KMS-11 (cell line): Measurements from ENCODE around the gene EML1.
A peak's percentile ranks its signal among the peaks of the same experiment; 100 is the strongest.

ENCODE experiments used
- H2AFZ ChIP-seq: fragments of 200-600 bp; sonication (generic); 2 replicates; pipeline ENCODE4 v1.6.1; 2016; ENCODE audit warnings: antibody characterized with exemption, mixed run types, low read depth
- H3K27ac ChIP-seq: fragments of 200-600 bp; sonication (generic); 2 replicates; pipeline ENCODE4 v1.6.1; 2016; ENCODE audit warnings: mild to moderate bottlenecking, mixed run types
- H3K27me3 ChIP-seq: fragments of 200-600 bp; sonication (generic); 2 replicates; pipeline ENCODE4 v1.6.1; 2017; ENCODE audit warnings: mild to moderate bottlenecking, low read depth, mixed run types, moderate library complexity; ENCODE audit not compliant: insufficient read depth
- H3K36me3 ChIP-seq: fragments of 200-600 bp; sonication (generic); 2 replicates; pipeline ENCODE4 v1.6.1; 2017; ENCODE audit warnings: mild to moderate bottlenecking, mixed run types; ENCODE audit not compliant: insufficient read depth
- H3K4me1 ChIP-seq: fragments of 200-600 bp; sonication (generic); 2 replicates; pipeline ENCODE4 v1.6.1; 2016; ENCODE audit warnings: mild to moderate bottlenecking, low read depth, mixed run types; ENCODE audit not compliant: poor library complexity, severe bottlenecking
- H3K4me2 ChIP-seq: fragments of 200-600 bp; sonication (generic); 2 replicates; pipeline ENCODE4 v1.7.0; 2016; ENCODE audit warnings: mild to moderate bottlenecking, mixed run types
- H3K4me3 ChIP-seq: fragments of 200-600 bp; sonication (generic); IDR thresholded peaks from 2 replicates; pipeline ENCODE4 v1.6.1; 2017; ENCODE audit warnings: low read depth, low read length, mixed read lengths; ENCODE audit not compliant: insufficient read depth
- H3K79me2 ChIP-seq: fragments of 200-600 bp; sonication (generic); 2 replicates; pipeline ENCODE4 v1.6.1; 2016; ENCODE audit warnings: low read depth, mixed run types; ENCODE audit not compliant: insufficient read depth
- H3K9ac ChIP-seq: fragments of 200-600 bp; sonication (generic); 2 replicates; pipeline ENCODE4 v1.6.1; 2016; ENCODE audit warnings: mild to moderate bottlenecking, mixed run types
- H4K20me1 ChIP-seq: fragments of 200-600 bp; sonication (generic); 2 replicates; pipeline ENCODE4 v1.6.1; 2016; ENCODE audit warnings: mild to moderate bottlenecking, mixed run types; ENCODE audit not compliant: insufficient read depth
- CTCF ChIP-seq: fragments of 200-600 bp; sonication (generic); conservative IDR thresholded peaks from 2 replicates; pipeline ENCODE4 v1.6.1; 2017; ENCODE audit warnings: low read depth, mild to moderate bottlenecking, antibody characterized with exemption, low read length, moderate library complexity, mixed read lengths

The EML1 gene

GRCh38 chr14:99818503-99819036 is 25.4 kb downstream of the EML1 start:
- no peaks in the 10 kb centered on the region for H4K20me1 ChIP-seq
- no peaks in the 10 kb centered on the region for H3K27me3 ChIP-seq
- H3K27ac ChIP-seq: no peak overlapping the region
- peaks cover 15% of the 10 kb centered on the region for H3K4me1 ChIP-seq
- H3K79me2 ChIP-seq: no peaks in the 10 kb centered on the region
- no peaks in the 10 kb centered on the region for H3K36me3 ChIP-seq
- H2AFZ ChIP-seq: no peak overlapping the region
- no peak overlapping the region for H3K4me3 ChIP-seq
- no peak overlapping the region for H3K4me2 ChIP-seq
- no peak for TF ChIP-seq CTCF
- H3K9ac ChIP-seq: no peak overlapping the region

GRCh38 chr14:99819514-99819913 is 26.3 kb downstream of the EML1 start:
- Histone ChIP-seq H3K27me3 (no peaks in the 10 kb centered on the region), H2AFZ (no peak overlapping the region), H3K9ac (no peak overlapping the region), H3K4me2 (no peak overlapping the region), H3K27ac (no peak overlapping the region), H3K79me2 (no peaks in the 10 kb centered on the region), H3K4me1 (peaks cover 15% of the 10 kb centered on the region), H4K20me1 (no peaks in the 10 kb centered on the region), H3K36me3 (no peaks in the 10 kb centered on the region), H3K4me3 (no peak overlapping the region)
- TF ChIP-seq CTCF: no peak

GRCh38 chr14:99820702-99821331 is 27.6 kb downstream of the EML1 start:
- H3K4me2 ChIP-seq: no peak overlapping the region
- no peak overlapping the region for H3K4me3 ChIP-seq
- H3K9ac ChIP-seq: no peak overlapping the region
- no peaks in the 10 kb centered on the region for H4K20me1 ChIP-seq
- H3K79me2 ChIP-seq: no peaks in the 10 kb centered on the region
- no peak for TF ChIP-seq CTCF
- peaks cover 15% of the 10 kb centered on the region for H3K4me1 ChIP-seq
- no peak overlapping the region for H3K27ac ChIP-seq
- no peaks in the 10 kb centered on the region for H3K27me3 ChIP-seq
- H3K36me3 ChIP-seq: no peaks in the 10 kb centered on the region
- H2AFZ ChIP-seq: no peak overlapping the region

- H3K4me3 ChIP-seq: no peak overlapping the region
- peaks cover 15% of the 10 kb centered on the region for H3K4me1 ChIP-seq
- no peak for TF ChIP-seq CTCF
- no peaks in the 10 kb centered on the region for H3K27me3 ChIP-seq
- H2AFZ ChIP-seq: no peak overlapping the region
- H3K9ac ChIP-seq: no peak overlapping the region
- no peaks in the 10 kb centered on the region for H4K20me1 ChIP-seq
- peak overlapping the region; percentile 30; the same call in 1 of the 2 replicates for H3K4me2 ChIP-seq
- no peaks in the 10 kb centered on the region for H3K36me3 ChIP-seq
- no peak overlapping the region for H3K27ac ChIP-seq
- H3K79me2 ChIP-seq: no peaks in the 10 kb centered on the region
Observed at GRCh38 chr14:99821519-99822508, 28.6 kb downstream of the EML1 start.
